ENCODE measurements around the gene TRPM3. TPM values are rescaled to one million over a fixed set of nuclear protein-coding genes. Genes with fewer than 3 reads are reported as not detected.

The TRPM3 gene
- total RNA-seq, 4 donors from 2014 or later = 0.51 to 8.4 (median 3.3) TPM

GRCh38 chr9:70789086-70789485, 332.3 kb downstream of the TRPM3 start:
- intact Hi-C loops (cut with DNase I; ENCODE audit: low total_unique reads) = no loop called here
- no peak for TF ChIP-seq CTCF (IDR thresholded peaks at IDR 0.05)
- TF ChIP-seq POLR2A (IDR thresholded peaks at IDR 0.05) = no peak

GRCh38 chr9:70784456-70784855, 337.0 kb downstream of the TRPM3 start:
- TF ChIP-seq POLR2A (IDR thresholded peaks at IDR 0.05) (no peak), CTCF (IDR thresholded peaks at IDR 0.05) (no peak)
- no peaks in the 10 kb centered on the region for H3K36me3 ChIP-seq
- no peaks in the 10 kb centered on the region for H3K9me3 ChIP-seq
- no peaks in the 10 kb centered on the region for H3K4me1 ChIP-seq
- intact Hi-C loops (cut with DNase I; ENCODE audit: low total_unique reads) = no loop called here
- no peak overlapping the region for H3K4me3 ChIP-seq
- no peak for DNase-seq
- H3K27me3 ChIP-seq = no peaks in the 10 kb centered on the region
- no peak overlapping the region for H3K27ac ChIP-seq

More at GRCh38 chr9:70789086-70789485, 332.3 kb downstream of the TRPM3 start:
- H3K27ac ChIP-seq = no peak overlapping the region
- no peaks in the 10 kb centered on the region for H3K36me3 ChIP-seq
- H3K9me3 ChIP-seq = no peaks in the 10 kb centered on the region
- no peak for DNase-seq
- H3K27me3 ChIP-seq = no peaks in the 10 kb centered on the region
- no peak overlapping the region for H3K4me3 ChIP-seq
- H3K4me1 ChIP-seq = no peaks in the 10 kb centered on the region

GRCh38 chr9:70778568-70778967, 342.9 kb downstream of the TRPM3 start:
- no peaks in the 10 kb centered on the region for H3K27me3 ChIP-seq
- H3K27ac ChIP-seq = no peak overlapping the region
- TF ChIP-seq POLR2A (IDR thresholded peaks at IDR 0.05) = no peak
- TF ChIP-seq CTCF (IDR thresholded peaks at IDR 0.05) = no peak
- no peaks in the 10 kb centered on the region for H3K9me3 ChIP-seq
- H3K4me3 ChIP-seq = no peak overlapping the region
- intact Hi-C loops (cut with DNase I; ENCODE audit: low total_unique reads) = no loop called here
- DNase-seq = no peak
- H3K36me3 ChIP-seq = no peaks in the 10 kb centered on the region
- H3K4me1 ChIP-seq = no peaks in the 10 kb centered on the region

- H3K9me3 ChIP-seq = no peaks in the 10 kb centered on the region
- no peak for DNase-seq
- H3K4me3 ChIP-seq = no peak overlapping the region
- no peaks in the 10 kb centered on the region for H3K27me3 ChIP-seq
- intact Hi-C loops (cut with DNase I; ENCODE audit: low total_unique reads) = no loop called here
- no peaks in the 10 kb centered on the region for H3K36me3 ChIP-seq
- TF ChIP-seq CTCF (IDR thresholded peaks at IDR 0.05) = no peak
- TF ChIP-seq POLR2A (IDR thresholded peaks at IDR 0.05) = no peak
- H3K4me1 ChIP-seq = no peaks in the 10 kb centered on the region
- no peak overlapping the region for H3K27ac ChIP-seq
These were observed 347.8 kb downstream of the TRPM3 start for GRCh38 chr9:70773579-70773978.

- no peak overlapping the region for H3K27ac ChIP-seq
- no peaks in the 10 kb centered on the region for H3K4me1 ChIP-seq
- no peaks in the 10 kb centered on the region for H3K36me3 ChIP-seq
- H3K9me3 ChIP-seq = no peaks in the 10 kb centered on the region
- no peak for DNase-seq
- intact Hi-C loops (cut with DNase I; ENCODE audit: low total_unique reads) = no loop called here
- H3K27me3 ChIP-seq = no peaks in the 10 kb centered on the region
- H3K4me3 ChIP-seq = no peak overlapping the region
- no peak for TF ChIP-seq CTCF (IDR thresholded peaks at IDR 0.05)
- TF ChIP-seq POLR2A (IDR thresholded peaks at IDR 0.05) = no peak
These were observed 348.8 kb downstream of the TRPM3 start for GRCh38 chr9:70772601-70773000.
